Endothelial cell (in vitro differentiated cells): ENCODE data around the gene CACNB2. TPM values are rescaled to one million over a fixed set of nuclear protein-coding genes. Genes with fewer than 3 reads are reported as not detected.

Source experiments
- DNase-seq: peaks from one replicate; pipeline ENCODE4 v3.0.0; 2021; ENCODE audit warnings: low spot score
- H3K27ac Mint-ChIP-seq: one replicate; pipeline ENCODE4 v1.8.0; 2021; ENCODE audit warnings: mixed read lengths, inconsistent platforms; ENCODE audit not compliant: unreplicated experiment
- H3K27me3 Mint-ChIP-seq: one replicate; pipeline ENCODE4 v1.8.0; 2021; ENCODE audit warnings: mild to moderate bottlenecking, moderate library complexity, mixed read lengths, inconsistent platforms; ENCODE audit not compliant: unreplicated experiment
- H3K36me3 Mint-ChIP-seq: one replicate; pipeline ENCODE4 v1.8.0; 2021; ENCODE audit warnings: mild to moderate bottlenecking, low read depth, mixed read lengths, inconsistent platforms; ENCODE audit not compliant: unreplicated experiment
- H3K4me1 Mint-ChIP-seq: one replicate; pipeline ENCODE4 v1.8.0; 2021; ENCODE audit warnings: mild to moderate bottlenecking, mixed read lengths, inconsistent platforms; ENCODE audit not compliant: unreplicated experiment
- H3K4me3 Mint-ChIP-seq: one replicate; pipeline ENCODE4 v1.8.0; 2021; ENCODE audit warnings: mild to moderate bottlenecking, mixed read lengths, inconsistent platforms; ENCODE audit not compliant: unreplicated experiment
- H3K9me3 Mint-ChIP-seq: one replicate; pipeline ENCODE4 v1.8.0; 2021; ENCODE audit warnings: mixed read lengths, inconsistent platforms; ENCODE audit not compliant: unreplicated experiment
- CTCF ChIP-seq: fragments of 200-600 bp; sonication (generic); IDR thresholded peaks from one replicate; pipeline ENCODE4 v1.5.0; 2021; ENCODE audit warnings: antibody characterized with exemption; ENCODE audit not compliant: unreplicated experiment
- total RNA-seq: library from RNA; stranded (reverse); fragmentation: NEBNext Ultra II Directional; extraction: Animal tissue kit (Norgen Biotek cat#: 25700); gene quantifications from one replicate; pipeline ENCODE4 v1.2.1, GENCODE V29; 2021; ENCODE audit not compliant: unreplicated experiment

CACNB2 gene
- total RNA-seq, 1 donor from 2014 or later = 1.5 TPM

GRCh38 chr10:18368273-18368672 is 228.0 kb downstream of the CACNB2 start:
- Mint-ChIP-seq H3K27ac (no peak overlapping the region), H3K9me3 (no peaks in the 10 kb centered on the region), H3K4me3 (no peak overlapping the region), H3K36me3 (no peaks in the 10 kb centered on the region), H3K27me3 (peaks cover 2% of the 10 kb centered on the region), H3K4me1 (peaks cover 1% of the 10 kb centered on the region)
- DNase-seq = no peak
- TF ChIP-seq CTCF = no peak

GRCh38 chr10:18368682-18369081 is 228.5 kb downstream of the CACNB2 start:
- Mint-ChIP-seq H3K36me3 (no peaks in the 10 kb centered on the region), H3K4me3 (no peak overlapping the region), H3K9me3 (no peaks in the 10 kb centered on the region), H3K27ac (no peak overlapping the region), H3K27me3 (peaks cover 2% of the 10 kb centered on the region), H3K4me1 (no peaks in the 10 kb centered on the region)
- no peak for DNase-seq
- no peak for TF ChIP-seq CTCF

- no peak overlapping the region for H3K4me3 Mint-ChIP-seq
- no peak for DNase-seq
Measured at GRCh38 chr10:18369859-18370473, 229.7 kb downstream of the CACNB2 start.

GRCh38 chr10:18376650-18377049 is 236.4 kb downstream of the CACNB2 start:
- no peak for TF ChIP-seq CTCF
- no peaks in the 10 kb centered on the region for H3K4me1 Mint-ChIP-seq
- no peak overlapping the region for H3K4me3 Mint-ChIP-seq
- no peaks in the 10 kb centered on the region for H3K36me3 Mint-ChIP-seq
- no peak for DNase-seq
- no peaks in the 10 kb centered on the region for H3K9me3 Mint-ChIP-seq
- H3K27me3 Mint-ChIP-seq = no peaks in the 10 kb centered on the region
- no peak overlapping the region for H3K27ac Mint-ChIP-seq

More at GRCh38 chr10:18369859-18370473, 229.7 kb downstream of the CACNB2 start:
- no peak overlapping the region for H3K27ac Mint-ChIP-seq
- no peak for TF ChIP-seq CTCF
- H3K9me3 Mint-ChIP-seq = no peaks in the 10 kb centered on the region
- H3K36me3 Mint-ChIP-seq = no peaks in the 10 kb centered on the region
- H3K4me1 Mint-ChIP-seq = no peaks in the 10 kb centered on the region
- no peaks in the 10 kb centered on the region for H3K27me3 Mint-ChIP-seq

GRCh38 chr10:18377898-18378297 is 237.7 kb downstream of the CACNB2 start:
- no peak for DNase-seq
- no peaks in the 10 kb centered on the region for H3K9me3 Mint-ChIP-seq
- H3K27me3 Mint-ChIP-seq = no peaks in the 10 kb centered on the region
- H3K4me1 Mint-ChIP-seq = no peaks in the 10 kb centered on the region
- no peak overlapping the region for H3K27ac Mint-ChIP-seq
- TF ChIP-seq CTCF = no peak
- no peak overlapping the region for H3K4me3 Mint-ChIP-seq
- H3K36me3 Mint-ChIP-seq = no peaks in the 10 kb centered on the region
